Fibroblast of villous mesenchyme (primary cell): Measurements from ENCODE around the gene PLXNA1. TPM values are rescaled to one million over a fixed set of nuclear protein-coding genes. Genes with fewer than 3 reads are reported as not detected.

Experiments used
- DNase-seq: peaks from one replicate; pipeline ENCODE4 v3.0.0-alpha.2; 2010; ENCODE audit warnings: low read depth
- H3K4me3 ChIP-seq: 2 replicates; pipeline ENCODE4 v1.5.1; 2011; ENCODE audit warnings: low read depth, mild to moderate bottlenecking, low read length
- CTCF ChIP-seq: IDR thresholded peaks from 2 replicates; pipeline ENCODE4 v1.5.1; 2012; ENCODE audit warnings: low read depth, mild to moderate bottlenecking, low read length; ENCODE audit not compliant: insufficient read depth
- total RNA-seq: library from RNA; depleted of rRNA; stranded (reverse); fragments of >200 nt; gene quantifications from 2 replicates; pipeline ENCODE4 v1.2.3, GENCODE V29; 2012

The PLXNA1 gene
- total RNA-seq, 1 donor = 63.0 TPM

DNA sequence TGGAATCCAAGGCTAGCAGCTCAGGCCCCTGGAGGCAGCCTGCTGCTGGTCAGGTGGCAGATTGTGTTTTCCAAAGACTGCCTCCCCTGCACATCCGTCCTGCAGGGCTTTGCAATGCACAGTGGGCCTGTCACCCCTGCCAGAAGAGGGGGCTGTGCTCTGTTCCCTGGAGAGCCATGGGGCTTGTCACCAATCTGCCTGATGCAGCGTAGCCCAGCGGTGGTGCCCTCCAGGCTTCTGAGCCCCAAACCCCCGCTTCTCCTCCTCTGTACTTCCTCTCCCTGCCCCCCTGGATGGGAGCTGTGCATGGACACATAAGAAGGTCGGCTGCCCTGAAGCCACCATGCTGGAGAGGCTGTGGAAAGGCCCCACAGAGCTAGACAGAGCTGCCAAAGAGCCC lies 10.0 kb upstream of the PLXNA1 start:
- DNase-seq = no peak
- no peak overlapping the region for H3K4me3 ChIP-seq
- no peak for TF ChIP-seq CTCF

DNA sequence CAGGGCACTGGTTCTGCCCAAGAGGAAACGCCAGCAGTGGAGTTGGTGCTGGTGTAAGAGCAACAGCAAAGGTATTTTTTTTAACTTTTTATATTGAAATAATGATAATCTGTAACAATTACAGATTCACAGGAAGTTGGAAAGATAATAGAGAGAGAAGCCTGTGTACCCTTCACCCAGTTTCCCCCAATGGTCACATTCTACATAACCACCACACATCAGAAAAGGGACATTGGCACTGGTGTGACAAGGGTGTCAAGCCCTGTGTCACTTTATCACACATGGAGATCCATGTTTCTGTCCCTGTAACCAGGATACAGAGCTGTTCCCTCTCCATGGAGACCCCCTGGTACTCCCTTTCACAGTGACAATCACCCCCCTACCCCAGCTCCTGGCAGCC lies 9.1 kb upstream of the PLXNA1 start:
- no peak for DNase-seq
- H3K4me3 ChIP-seq = no peak overlapping the region
- no peak for TF ChIP-seq CTCF

GRCh38 chr3:126974756-126975155 lies 8.2 kb upstream of the PLXNA1 start:
- DNase-seq = no peak
- H3K4me3 ChIP-seq = no peak overlapping the region
- TF ChIP-seq CTCF = no peak

DNA sequence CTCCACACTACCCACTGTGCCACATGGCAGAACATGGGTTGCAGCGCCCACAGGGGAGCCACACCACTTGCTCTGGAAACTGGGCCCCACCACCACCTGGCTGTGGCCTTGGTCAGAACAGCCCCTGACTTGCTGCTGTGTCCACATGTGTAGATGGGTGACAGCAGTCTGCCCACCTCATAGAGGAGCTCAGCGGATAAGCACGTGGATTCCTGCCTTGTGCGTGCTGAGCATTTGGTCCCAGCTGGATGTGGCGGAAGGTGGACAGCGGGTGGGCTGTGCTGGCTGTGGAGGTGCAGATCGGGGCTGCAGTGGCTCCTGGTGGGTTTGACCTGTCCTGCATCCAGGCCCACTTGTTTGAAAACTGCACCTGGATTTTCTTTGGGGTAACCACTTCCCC lies 6.0 kb upstream of the PLXNA1 start:
- no peak for DNase-seq
- H3K4me3 ChIP-seq = no peak overlapping the region
- no peak for TF ChIP-seq CTCF

- H3K4me3 ChIP-seq = no peak overlapping the region
- no peak for DNase-seq
- TF ChIP-seq CTCF = no peak
These were observed 5.1 kb upstream of the PLXNA1 start for GRCh38 chr3:126977821-126978220.

DNA sequence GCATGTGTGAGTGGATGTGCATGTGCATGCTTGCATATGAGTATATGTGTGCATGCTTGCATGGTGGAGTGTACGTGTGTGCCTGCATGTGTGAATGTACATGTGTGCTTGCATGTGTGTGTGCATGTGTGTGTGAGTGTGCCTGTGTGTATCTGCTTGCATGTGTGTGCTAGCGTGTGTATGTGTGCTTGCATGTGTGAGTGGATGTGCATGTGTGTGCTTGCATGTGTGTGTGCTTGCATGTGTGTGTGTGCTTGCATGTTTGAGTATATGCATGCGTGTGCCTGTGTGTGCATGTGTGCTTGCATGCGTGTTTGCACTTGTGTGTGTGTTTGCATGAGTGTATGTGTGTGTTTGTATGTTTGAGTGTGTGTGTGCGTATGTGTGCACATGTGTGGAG lies 4.6 kb upstream of the PLXNA1 start:
- TF ChIP-seq CTCF = no peak
- no peak for DNase-seq
- no peak overlapping the region for H3K4me3 ChIP-seq

DNA sequence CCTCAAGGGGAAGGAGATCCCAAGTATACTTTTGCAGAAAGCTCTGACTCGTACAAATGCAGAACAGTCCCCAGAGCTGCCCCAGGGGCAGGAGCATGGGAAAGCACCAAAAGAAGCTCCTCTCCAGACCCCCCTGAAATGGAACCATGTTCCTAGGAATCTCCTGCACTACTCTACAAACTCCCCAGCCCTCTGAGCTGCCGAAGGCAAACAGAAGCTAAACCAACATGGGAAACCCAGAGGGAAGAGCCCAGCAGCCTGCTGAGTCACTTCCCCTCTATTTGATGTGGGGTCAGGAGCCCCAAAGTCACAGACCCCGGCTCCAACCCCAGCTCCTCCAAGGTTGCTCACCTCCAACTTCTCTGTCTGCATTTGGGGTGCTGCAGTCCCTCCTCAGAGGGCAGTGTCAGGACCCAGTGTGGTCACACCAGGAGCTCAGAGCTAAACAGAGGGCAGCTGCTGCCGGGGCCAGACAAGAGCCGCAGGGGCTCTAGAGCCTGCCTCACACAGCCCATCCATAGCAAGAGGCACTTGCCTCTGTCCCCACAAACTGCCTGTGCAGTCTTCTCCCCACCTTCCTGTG lies 3.8 kb upstream of the PLXNA1 start:
- DNase-seq = no peak
- no peak overlapping the region for H3K4me3 ChIP-seq
- no peak for TF ChIP-seq CTCF
